NOMO-1 (cell line): ENCODE measurements around the gene CDKAL1.
A peak's percentile ranks its signal among the peaks of the same experiment; 100 is the strongest.
"Not testable (repeated sequence)": the region's sequence is repeated elsewhere in the genome, so short reads cannot be mapped to it uniquely, and the experiment has no call there.

Experiments
- DNase-seq, 2 experiments: peaks; one replicate each; lab custom pipeline; 2025; ENCODE audit not compliant: unreplicated experiment in 2 of 2; lab: John Stamatoyannopoulos, UW

Gene CDKAL1

DNA sequence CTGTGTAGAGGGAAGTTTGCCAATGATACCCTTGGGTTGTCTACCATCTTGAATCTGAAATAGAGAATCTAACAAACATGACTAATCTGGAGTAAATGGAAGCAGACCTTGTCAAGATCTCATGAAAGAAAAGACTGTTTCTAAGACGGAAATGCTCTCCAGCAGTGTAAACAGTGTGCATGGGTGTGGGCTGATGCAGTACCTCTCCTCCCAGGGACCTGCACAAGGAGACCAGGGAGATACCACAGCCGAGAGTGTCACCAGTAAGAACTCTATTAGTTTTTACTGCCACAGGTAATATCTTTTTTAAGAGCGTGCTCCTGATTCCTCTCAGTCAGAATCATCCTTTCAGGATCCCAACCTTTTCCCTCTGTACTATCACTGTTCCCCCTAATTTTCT, 546.0 kb downstream of the CDKAL1 start:
- no peak for DNase-seq

- no peak for DNase-seq
Measured at GRCh38 chr6:21082091-21082490, 547.8 kb downstream of the CDKAL1 start.

GRCh38 chr6:21083708-21084107, 549.5 kb downstream of the CDKAL1 start:
- DNase-seq: no peak

- no peak for DNase-seq
Measured at GRCh38 chr6:21084656-21085055, 550.4 kb downstream of the CDKAL1 start.

GRCh38 chr6:21085211-21085610, 551.0 kb downstream of the CDKAL1 start:
- peak in 1 of 2 experiments; percentile 50 for DNase-seq

DNA sequence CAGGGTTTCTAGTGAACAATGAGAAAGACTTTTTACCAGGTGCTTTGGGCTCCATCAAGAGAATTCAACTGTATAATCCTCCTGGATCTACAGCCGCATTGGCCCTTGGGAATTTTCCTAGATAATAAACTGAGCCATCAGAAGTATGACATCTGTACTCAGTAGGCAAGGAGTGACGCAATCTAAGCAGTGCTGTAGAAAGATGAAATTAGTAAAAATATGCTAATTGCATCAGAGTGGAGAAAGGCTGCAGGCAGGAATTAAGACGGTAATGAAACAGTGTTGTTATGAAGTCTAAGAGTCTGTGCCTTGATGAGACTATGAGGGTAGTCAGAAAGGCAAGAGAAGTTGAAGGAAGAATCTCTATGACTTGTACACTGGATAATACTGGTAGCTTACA, 551.4 kb downstream of the CDKAL1 start:
- peak in 1 of 2 experiments; percentile 9 for DNase-seq

DNA sequence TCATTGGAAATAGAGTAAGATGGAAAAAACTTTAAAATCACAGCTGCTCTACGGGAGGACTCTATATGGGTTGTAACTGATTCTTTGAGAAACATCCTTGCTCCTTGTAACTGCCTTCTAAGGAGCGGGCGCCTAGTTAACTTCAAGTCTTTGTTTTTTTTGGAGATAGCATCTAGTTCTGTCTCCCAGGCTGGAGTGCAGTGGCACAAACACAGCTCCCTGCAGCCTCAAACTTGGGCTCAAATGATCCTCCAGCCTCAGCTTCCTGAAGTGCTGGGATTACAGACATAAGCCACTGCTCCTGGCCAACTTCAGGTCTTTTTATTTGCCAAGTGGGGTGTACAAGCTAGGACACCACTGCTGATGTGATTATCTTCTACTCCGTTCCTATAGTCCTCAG, 552.9 kb downstream of the CDKAL1 start:
- DNase-seq: no peak

DNA sequence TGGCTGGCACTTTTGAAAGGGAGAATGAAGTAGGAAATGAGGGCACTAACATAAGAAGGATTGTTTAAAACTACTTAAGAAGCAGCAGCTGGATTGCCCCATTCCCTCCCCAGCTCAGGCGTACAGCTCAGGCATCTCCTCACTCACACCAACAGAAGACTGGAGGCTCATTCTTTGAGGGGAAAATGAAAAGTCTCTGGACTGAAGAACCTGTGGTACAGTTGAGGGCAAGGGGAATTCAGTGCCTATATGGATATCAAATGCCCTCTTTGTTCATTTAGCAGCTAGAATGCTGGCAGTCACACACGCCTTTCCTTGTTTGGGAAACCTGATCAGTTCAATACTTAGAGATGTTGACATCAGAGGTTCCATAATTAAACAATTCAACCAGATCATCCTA, 557.2 kb downstream of the CDKAL1 start:
- DNase-seq: no peak

DNA sequence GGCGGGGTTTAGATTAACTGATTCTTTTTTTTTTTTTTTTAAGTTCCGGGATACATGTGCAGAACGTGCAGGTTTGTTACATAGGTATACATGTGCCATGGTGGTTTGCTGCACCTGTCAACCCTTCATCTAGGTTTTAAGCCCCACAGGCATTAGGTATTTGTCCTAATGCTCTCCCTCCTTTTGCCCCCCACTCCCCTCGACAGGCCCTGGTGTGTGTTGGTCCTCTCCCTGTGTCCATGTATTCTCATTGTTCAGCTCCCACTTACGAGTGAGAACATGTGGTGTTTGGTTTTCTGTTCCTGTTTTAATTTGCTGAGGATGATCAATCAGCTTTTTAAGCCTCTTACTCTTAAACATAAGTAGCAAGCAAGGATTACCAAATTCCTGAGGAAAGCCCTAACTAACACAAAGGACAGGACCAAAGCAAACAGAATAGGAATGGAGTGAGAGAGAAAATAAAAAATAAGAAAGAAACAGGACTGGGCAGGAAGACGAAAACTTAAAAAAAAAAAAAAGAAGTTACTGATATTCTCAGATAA, 558.0 kb downstream of the CDKAL1 start:
- DNase-seq: not testable (repeated sequence)

DNA sequence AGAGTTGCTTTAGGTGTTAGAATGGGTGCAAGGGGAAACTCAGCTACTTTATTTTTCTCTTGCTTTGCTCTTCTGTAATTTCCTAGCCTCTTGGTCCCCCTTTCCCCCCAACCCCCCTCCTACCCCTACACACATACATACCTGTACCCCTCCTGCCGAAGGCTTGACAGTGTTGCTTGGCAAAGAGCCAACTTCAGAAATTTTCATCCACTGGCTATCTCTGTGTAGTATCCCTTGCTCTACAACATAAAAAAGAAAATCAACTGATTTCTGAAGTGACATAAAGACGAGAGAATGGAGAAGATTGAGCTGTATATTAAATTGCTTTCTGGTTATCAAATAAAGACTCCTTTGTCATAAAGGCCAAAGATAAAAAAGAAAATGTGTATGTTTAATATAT, 561.2 kb downstream of the CDKAL1 start:
- DNase-seq: no peak

DNA sequence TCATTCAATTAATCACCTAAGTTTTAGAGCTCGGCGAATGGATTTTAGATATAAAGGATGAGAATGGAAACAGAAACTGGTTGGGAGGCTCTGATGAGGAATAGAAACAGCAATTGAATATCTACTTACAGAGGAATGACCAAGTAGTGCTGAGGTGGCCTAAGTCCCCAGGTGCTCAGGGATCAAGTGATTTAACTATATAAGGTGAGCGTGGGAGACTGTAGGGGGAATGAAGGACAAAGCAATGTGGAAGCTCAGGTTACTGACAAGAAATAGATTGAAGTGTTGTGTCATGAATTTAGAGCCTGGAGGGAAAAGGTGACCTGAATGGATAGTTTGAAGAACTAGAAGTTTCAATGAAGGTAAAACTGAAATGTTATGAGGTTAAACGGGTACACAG, 563.9 kb downstream of the CDKAL1 start:
- DNase-seq: no peak

- DNase-seq: no peak
Measured at GRCh38 chr6:21098744-21099143, 564.5 kb downstream of the CDKAL1 start.

DNA sequence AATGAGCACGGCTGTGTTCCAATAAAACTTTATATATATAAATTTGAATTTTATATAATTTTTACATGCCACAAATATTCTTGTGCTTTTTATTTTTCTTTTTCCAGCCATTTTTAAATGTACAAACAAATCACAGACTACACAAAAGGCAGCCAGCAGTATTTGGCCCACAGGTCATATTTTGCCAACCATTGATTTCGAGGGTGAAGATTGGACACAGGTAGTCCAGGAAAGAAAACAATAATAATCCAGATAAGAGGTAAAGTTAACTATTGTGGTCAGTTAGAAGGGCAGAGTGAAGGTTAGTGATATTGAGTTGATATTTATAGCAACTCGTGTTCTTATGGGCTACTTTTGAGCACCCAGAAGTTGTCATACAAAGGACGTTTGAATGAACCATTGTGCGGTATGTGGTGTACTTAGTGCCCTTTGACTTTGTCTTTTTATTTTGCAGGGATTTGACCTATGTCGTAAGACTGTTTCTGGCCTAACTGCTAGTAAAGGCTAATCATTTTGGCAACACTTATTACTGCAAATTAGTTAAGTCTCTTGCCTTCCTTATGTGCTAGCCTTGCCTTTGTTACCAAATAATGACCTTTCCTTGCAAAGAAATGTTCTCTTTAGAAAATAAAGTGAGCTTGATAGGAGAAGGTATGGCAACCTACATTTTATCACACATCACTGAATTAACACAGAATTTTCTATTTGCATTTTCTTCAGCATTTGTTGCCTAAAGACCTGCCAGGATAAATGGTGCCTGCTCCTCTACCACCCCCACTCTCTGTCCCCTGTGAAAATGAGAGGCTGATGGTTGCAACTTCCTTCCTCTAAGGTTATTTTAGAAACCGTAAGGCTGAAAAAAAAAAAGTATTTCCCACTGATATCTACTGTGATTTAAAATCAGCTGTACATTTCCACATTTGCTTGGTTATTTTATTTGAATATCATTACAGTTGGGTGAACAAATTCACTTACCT, 565.4 kb downstream of the CDKAL1 start:
- DNase-seq: peak; percentile 31 to 56

DNA sequence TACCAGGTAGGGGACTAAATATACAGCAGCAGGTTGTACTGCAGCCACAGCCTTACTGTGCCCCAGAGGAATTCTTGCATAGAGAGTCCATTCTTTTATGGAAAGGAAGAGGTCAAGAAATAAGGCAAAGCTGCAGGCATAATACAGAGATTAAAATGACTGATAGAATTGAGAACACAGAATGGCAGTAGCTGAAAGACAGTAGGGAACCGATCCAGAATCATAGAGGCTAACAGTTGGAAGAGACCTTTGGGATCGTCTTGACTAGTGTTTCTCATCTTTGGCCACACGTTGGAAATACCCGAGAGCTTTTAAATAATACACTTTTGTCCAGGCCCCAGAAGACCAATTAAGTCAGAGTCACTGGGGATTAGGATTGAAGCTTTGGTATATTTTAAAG, 566.7 kb downstream of the CDKAL1 start:
- no peak for DNase-seq

- no peak for DNase-seq
Measured at GRCh38 chr6:21101694-21102093, 567.4 kb downstream of the CDKAL1 start.

- no peak for DNase-seq
Measured at GRCh38 chr6:21102201-21102600, 567.9 kb downstream of the CDKAL1 start.

- DNase-seq: no peak
Measured at GRCh38 chr6:21102624-21103023, 568.4 kb downstream of the CDKAL1 start.

- DNase-seq: no peak
Measured at GRCh38 chr6:21103626-21104224, 569.5 kb downstream of the CDKAL1 start.

GRCh38 chr6:21104288-21104687, 570.0 kb downstream of the CDKAL1 start:
- no peak for DNase-seq

- no peak for DNase-seq
Measured at GRCh38 chr6:21107796-21108195, 573.5 kb downstream of the CDKAL1 start.

GRCh38 chr6:21109391-21110178, 575.3 kb downstream of the CDKAL1 start:
- DNase-seq: no peak
